GM18526 (cell line): ENCODE measurements around the gene ARHGAP42.

Experiments
- POLR2A ChIP-seq: IDR thresholded peaks from 3 replicates; pipeline ENCODE4 v1.6.1; 2011; ENCODE audit not compliant: insufficient read length; ENCODE audit errors: extremely low read depth

Gene ARHGAP42

DNA sequence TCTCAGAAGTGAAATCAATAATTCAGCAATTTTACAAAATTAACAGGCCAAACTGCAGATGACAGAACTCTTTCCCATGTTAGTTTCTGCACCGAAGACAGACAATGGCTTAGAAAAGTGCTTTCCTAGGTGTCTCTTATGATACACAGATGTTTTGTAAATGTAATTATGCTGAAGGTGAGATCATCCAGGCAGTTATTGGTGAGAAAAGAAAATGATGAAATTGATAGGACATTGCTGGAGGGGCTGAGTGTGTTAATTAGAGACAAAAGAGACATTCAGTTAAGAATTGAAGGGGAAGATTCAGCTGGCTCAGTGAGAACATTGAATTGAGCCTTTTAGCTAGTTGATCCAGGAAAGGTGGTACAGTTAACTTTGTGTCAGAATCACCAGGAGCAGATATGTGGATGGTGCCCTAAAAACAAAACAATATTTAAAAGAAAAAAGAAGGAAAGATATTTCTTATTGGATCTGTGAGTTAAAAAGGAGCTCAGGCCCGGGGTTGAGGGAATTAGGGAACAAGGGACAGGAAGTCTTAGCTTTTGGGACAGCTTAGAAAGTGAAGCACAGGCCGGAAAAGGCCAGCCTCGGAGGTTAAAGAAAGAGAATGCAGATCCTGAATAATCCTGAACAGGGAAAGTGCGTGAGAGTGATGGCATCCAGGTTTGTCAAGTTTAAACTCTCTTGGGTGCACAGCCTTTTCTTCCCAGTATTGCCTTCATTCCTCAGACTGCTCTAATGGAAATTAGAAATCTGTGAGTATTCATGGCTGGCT, 16.9 kb downstream of the ARHGAP42 start:
- TF ChIP-seq POLR2A = no peak

DNA sequence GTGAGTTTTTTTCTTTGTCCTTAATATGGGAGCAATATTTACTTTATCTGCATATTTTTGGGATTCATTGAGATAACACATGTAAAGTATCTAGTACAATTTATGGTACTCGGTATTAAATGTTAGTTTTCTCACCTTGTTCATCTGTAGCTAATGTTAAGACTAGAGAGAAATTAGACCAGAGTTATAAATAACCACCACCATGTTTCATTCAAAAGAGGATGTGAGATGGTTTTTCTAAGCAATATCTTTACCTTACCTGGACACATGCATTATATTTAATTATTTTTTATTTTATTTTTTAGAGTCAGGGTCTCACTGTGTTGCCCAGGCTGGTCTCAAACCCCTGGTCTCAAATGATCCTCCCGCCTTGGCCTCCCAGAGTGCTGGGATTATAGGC, 18.4 kb downstream of the ARHGAP42 start:
- no peak for TF ChIP-seq POLR2A

DNA sequence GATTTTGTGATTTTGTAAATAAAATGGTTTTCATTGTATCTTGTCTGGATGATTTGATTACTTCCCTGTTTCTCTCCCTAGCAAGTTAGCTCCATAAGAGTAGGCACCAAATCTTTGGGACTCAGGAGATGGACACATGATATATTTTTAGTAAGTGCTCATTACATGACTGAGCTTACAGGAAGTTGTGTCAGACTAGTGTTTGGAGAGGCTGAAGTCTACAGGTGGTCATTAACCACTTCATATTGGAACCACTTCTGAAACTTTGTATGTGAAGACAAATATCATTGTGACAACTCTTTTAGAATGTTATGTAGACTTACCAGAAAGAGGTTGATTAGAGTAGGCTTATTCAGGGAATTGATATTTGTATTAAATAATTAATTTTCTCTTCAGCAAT, 19.1 kb downstream of the ARHGAP42 start:
- TF ChIP-seq POLR2A = no peak

DNA sequence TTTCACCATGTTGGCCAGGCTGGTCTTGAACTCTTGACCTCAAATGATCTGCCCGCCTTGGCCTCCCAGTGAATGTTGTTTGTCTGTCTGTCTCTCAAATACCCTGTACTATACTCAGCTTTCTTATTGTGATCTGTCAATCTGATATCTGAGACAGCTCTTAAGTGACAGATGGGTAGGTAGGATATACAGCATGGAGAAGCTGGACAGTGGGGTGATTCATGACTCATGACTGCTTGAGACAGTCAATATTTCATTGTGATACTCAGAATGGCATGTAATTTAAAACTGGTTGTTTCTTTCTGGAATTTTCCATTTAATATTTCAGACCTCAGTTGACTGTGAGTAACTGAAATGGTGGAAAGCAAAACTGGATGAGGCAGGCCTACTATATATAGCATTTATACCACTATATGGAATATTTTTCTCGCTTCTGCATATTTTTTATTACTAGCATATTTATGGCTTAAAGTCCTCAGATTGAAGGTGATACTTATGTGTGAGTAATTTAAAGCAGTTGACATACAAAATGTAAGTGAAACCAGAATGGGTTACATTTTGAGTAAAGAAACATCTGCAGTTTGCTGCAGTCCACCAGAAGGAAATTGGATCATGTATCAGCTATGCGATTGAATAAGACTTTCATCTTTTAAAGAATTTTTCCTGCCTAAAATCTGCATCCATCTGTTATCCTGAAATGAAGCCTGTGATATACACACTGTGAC, 22.3 kb downstream of the ARHGAP42 start:
- no peak for TF ChIP-seq POLR2A

DNA sequence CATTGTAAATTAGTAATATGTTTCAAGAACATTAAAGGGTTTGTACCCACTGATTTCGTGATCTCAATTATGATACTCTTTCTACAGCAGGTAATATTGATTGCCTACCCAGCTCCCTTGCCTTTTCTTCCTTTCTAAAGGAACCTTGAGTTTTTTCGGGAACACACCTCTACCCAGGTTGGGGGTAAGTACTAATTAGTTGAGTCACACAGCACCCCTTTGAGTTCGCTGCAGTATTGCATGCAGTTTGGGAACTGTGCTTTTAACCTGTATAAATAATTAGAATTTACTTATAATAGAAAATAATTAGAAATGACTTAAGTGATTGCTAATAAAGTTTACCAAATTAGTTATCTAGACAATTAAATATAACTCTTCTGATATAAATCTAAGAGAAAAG, 24.9 kb downstream of the ARHGAP42 start:
- TF ChIP-seq POLR2A = no peak

DNA sequence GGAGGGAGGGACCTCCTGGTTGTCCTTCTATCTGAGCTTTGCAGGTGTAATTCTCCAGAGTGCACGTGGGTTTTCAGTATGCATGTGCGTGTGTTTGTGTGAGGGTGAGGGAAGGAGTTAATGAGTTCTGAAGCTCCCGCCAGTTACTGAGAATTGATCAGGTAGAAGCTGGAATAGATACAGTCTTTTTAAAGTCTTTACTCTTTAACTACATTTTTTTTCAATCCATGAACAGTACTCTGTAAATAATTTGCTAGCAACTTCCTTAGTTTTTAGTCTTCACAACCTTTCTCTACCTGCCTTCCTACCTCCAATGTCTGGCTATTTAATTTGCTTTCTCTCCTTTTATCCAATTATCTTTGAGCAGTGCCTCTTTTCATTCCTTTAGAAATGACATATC, 25.5 kb downstream of the ARHGAP42 start:
- no peak for TF ChIP-seq POLR2A

DNA sequence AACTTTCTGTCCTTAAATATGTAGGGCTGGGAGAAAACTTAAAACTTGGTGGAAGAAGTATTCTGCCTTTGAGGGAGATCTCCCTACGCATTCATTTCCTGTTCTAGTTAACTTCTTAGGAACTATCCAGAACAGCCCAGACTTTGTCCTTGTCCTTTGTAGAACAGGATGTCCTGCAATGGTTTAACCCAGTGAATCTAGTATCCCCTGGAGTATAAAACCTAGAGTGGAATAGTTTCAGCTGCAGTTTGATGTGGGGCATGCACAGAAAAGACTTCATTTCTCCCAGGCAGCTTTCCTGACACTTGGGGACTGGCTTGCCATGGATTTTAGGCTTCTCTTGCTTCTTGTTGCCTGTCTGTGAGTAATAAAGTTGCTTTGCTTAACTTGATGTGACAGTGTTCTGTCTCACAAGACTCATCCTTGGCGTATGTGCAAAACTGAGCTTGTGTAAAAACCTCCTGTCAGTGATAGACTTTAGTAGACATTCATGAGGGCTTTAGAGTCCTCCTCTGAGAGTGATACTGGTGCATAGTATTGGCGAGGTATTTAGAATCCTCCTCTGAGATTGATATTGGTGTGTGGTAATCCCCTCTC, 28.2 kb downstream of the ARHGAP42 start:
- no peak for TF ChIP-seq POLR2A

DNA sequence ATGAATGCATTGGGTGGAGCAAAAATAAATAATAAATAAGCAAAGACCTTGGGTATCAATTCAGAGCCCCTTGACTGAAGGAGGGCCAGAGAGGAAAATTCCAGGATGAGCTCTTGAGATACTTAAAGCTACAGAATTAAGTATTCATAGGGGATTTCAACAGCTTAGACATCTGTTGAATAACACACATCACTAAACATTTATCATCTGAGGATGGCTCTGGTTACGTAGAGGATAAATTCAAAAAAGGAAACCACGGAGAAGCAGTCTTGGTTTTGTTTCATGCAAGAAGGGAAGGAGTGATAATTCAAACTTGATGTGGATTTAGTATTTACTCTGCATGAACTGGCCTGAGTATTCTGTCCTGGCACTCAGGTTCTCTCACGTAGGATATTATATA, 29.8 kb downstream of the ARHGAP42 start:
- TF ChIP-seq POLR2A = no peak

DNA sequence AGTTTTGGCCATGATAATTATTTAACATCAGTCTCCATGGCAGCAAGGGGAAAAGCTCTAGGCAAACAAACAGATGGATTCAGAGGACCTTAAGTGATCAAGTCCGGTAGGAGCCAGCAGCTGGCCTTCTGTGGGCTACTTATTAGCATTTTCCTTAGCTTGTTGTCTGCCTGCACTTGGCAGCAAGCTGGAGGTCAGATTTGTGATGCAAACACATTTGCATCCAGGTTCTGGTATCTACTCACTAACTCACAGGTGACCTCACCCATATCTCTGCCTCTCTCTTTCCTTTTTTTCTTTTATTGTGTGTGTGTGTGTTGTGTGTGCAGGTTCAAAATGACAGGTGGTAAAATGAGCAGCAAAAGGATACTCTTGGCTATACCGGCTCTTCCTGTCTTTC, 32.3 kb downstream of the ARHGAP42 start:
- TF ChIP-seq POLR2A = no peak

DNA sequence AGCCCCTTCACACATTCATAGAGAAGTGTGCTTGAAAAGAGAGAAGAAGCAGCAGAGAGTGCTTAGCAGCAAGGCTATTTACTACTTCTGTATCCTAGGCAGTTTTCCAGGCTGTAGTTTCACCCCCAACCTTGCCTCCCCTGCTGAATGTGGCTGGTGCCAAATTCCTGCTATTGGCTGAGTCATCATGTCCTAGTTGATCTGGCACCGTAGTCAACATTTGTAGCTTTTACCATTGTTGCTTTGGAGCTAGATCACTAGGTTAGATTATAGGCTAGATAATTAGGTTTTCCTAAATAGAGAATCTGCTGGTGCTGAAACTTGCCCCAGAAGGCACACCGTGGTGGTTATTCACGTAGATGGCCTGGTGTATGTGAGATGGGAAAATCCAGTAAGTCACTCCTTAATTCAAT, 32.7 kb downstream of the ARHGAP42 start:
- no peak for TF ChIP-seq POLR2A

DNA sequence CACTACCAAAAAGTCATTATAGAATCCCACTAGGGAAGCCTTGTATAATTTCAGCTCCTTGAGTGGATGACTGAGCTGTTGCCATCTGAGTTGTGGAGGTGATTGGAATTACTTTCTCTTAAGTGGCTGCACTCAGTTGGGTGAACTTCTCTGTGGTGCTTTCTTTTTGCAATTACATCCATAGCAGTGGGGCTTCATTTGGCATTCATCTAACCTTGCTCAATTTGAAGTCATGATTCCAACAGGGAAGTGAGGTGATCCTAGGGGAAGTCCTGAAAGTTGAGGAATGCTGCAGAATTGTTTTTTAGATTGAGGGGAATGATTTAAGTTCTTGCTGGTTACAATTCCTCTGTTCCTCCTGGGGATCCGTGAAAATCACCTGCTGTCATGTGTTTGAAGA, 39.6 kb downstream of the ARHGAP42 start:
- TF ChIP-seq POLR2A = no peak

DNA sequence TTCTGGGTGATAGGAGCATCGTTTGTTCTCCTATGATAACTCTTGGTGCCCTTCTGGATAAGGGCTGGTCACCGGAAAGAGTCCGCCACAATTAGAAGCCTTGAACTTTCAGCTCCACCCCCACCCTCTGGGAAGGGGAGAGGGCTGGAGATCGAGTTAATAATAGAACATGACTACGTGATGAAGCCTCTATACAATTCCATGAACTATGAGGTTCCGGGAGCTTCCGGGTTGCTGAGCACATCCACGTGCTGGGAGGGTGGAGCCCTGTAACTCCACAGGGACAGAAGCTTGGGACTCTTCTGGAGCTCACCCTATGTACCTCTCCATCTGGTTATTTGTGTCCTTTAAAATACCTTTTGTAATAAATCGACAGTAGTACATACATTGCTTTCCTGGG, 40.3 kb downstream of the ARHGAP42 start:
- TF ChIP-seq POLR2A = no peak

DNA sequence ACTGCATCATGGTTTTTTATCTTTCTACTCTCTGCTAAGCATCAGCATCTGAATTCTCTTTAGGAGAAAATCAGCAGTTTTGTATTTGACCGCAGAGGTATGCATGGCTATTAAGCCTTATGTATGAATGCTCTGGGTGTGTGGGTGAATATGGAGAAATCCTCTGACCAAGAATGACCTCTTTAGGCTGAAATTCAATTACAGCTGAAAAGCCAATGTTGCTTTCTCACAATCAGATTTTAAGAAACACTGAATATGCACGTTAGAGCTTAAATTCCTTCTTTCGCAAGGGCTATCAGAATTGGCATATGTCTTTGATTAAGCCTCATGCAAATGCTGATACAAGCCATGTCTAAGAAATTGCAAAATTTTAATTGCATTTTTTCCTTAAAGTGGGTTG, 43.2 kb downstream of the ARHGAP42 start:
- TF ChIP-seq POLR2A = no peak

DNA sequence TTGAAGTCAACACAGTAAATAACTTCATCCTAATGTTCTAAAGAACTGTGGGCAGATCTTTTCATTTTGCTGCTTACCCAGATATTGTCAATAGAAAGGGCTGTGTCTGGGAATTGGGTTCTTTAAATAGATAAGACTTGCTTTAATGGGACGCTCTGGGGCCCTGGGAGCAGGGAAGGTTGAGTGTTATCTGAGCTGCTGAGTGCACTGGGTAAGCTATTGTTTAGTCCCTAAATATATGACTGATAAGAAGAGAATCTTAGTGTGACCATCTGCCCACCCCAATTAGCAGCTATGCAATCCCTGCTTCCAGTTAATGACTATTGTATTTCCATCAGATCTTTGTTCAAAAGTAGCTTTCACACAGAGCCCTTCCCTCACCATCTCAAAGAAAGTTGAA, 44.4 kb downstream of the ARHGAP42 start:
- no peak for TF ChIP-seq POLR2A

DNA sequence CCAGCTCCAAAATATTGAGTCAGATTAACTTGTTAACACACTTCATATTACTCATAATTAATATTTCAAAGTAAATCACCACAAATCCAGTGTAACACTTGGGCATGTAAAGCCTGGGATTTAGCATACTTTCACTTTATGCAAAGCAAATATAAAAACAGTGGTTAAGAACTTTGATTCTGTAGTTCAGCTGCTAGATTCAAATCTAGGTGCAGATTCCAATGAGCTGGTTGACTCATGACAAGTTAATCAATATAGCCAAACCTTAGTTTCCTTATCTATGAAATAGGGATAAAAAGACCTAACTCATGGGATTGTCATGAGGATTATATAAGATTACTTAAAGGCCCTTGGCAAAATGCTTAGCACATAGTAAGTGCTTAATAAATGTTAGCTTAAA, 45.9 kb downstream of the ARHGAP42 start:
- no peak for TF ChIP-seq POLR2A
